SK-N-SH (cell line): ENCODE results near the gene IL5. TPM values are rescaled to one million over a fixed set of nuclear protein-coding genes. Genes with fewer than 3 reads are reported as not detected.

Experiments used
- CTCF ChIA-PET: fragments of 300-600, 350-600 bp; formaldehyde crosslinking; extraction: SDS; loops from one replicate; lab custom pipeline; 2021; lab: Yijun Ruan, JAX
- POLR2A ChIA-PET: fragments of 350-600 bp; sonication (Branson Sonifier 250); formaldehyde crosslinking; extraction: SDS; loops from one replicate; lab custom pipeline; 2020; ENCODE audit warnings: antibody characterized with exemption, inconsistent platforms; lab: Yijun Ruan, JAX
- DNase-seq: peaks from one replicate; pipeline ENCODE4 v3.0.0; 2012
- H2AFZ ChIP-seq: fragments of 200-600 bp; sonication (generic); 2 replicates; pipeline ENCODE4 v1.8.1; 2016; ENCODE audit warnings: antibody characterized with exemption, mild to moderate bottlenecking, low read depth
- H3F3A ChIP-seq: fragments of 200-600 bp; sonication (generic); replicated peaks from 2 replicates; pipeline ENCODE3; 2016; ENCODE audit warnings: antibody characterized with exemption, mild to moderate bottlenecking; ENCODE audit not compliant: insufficient read depth
- H3K27ac ChIP-seq, 2 experiments: fragments of 200-500 bp in 1 of 2; fragments of 200-600 bp in 1 of 2; sonication (Bioruptor generic) in 1 of 2; sonication (generic), shearing (Covaris generic) in 1 of 2; 2 replicates each; pipeline versions ENCODE4 v1.5.1 to v1.6.1; 2014 to 2016; ENCODE audit warnings: low read depth in 2 of 2, inconsistent platforms in 1 of 2, low read length in 1 of 2, mild to moderate bottlenecking in 1 of 2, mixed read lengths in 1 of 2
- H3K27me3 ChIP-seq: fragments of 200-600 bp; sonication (generic), shearing (Covaris generic); 2 replicates; pipeline ENCODE4 v1.6.1; 2016; ENCODE audit warnings: mixed run types; ENCODE audit not compliant: insufficient read depth
- H3K36me3 ChIP-seq, 2 experiments: fragments of 200-500 bp in 1 of 2; fragments of 200-600 bp in 1 of 2; sonication (Bioruptor generic) in 1 of 2; sonication (generic) in 1 of 2; replicated peaks in 1 of 2; 2 replicates each; pipeline versions ENCODE3 to v1.5.1; 2014 to 2016; ENCODE audit warnings: low read length in 1 of 2, mild to moderate bottlenecking in 1 of 2; ENCODE audit not compliant: insufficient read depth in 2 of 2, control insufficient read depth in 1 of 2
- H3K4me1 ChIP-seq, 2 experiments: fragments of 200-500 bp in 1 of 2; fragments of 200-600 bp in 1 of 2; sonication (Bioruptor generic) in 1 of 2; sonication (generic), shearing (Covaris generic) in 1 of 2; 2 replicates each; pipeline versions ENCODE4 v1.5.1 to v1.6.1; 2014 to 2016; ENCODE audit warnings: low read depth in 1 of 2, low read length in 1 of 2, mixed run types in 1 of 2; ENCODE audit not compliant: insufficient read depth in 2 of 2, control insufficient read depth in 1 of 2
- H3K4me2 ChIP-seq: fragments of 200-600 bp; sonication (generic), shearing (Covaris generic); 2 replicates; pipeline ENCODE4 v1.6.1; 2017; ENCODE audit warnings: mixed run types
- H3K4me3 ChIP-seq, 2 experiments: fragments of 200-500 bp in 1 of 2; fragments of 200-600 bp in 1 of 2; sonication (Bioruptor generic) in 1 of 2; sonication (generic), shearing (Covaris generic) in 1 of 2; 2 replicates each; pipeline versions ENCODE4 v1.5.1 to v1.8.1; 2014 to 2016; ENCODE audit warnings: low read depth in 2 of 2, inconsistent platforms in 1 of 2, low read length in 1 of 2, mild to moderate bottlenecking in 1 of 2, mixed read lengths in 1 of 2, moderate library complexity in 1 of 2
- H3K79me2 ChIP-seq: fragments of 200-600 bp; sonication (generic); 2 replicates; pipeline ENCODE4 v1.8.1; 2017; ENCODE audit warnings: mild to moderate bottlenecking; ENCODE audit not compliant: insufficient read depth
- H3K9ac ChIP-seq: fragments of 200-600 bp; sonication (generic); 2 replicates; pipeline ENCODE4 v1.6.1; 2017; ENCODE audit warnings: mixed run types
- H3K9me2 ChIP-seq: fragments of 200-600 bp; sonication (generic); 2 replicates; pipeline ENCODE4 v1.6.1; 2017; ENCODE audit warnings: mixed run types
- H3K9me3 ChIP-seq: fragments of 200-600 bp; sonication (generic); 2 replicates; pipeline ENCODE4 v1.6.1; 2017; ENCODE audit warnings: mixed run types, mild to moderate bottlenecking, moderate library complexity
- H4K20me1 ChIP-seq: fragments of 200-600 bp; sonication (generic); 2 replicates; pipeline ENCODE4 v1.6.1; 2017; ENCODE audit warnings: mild to moderate bottlenecking, mixed run types; ENCODE audit not compliant: insufficient read depth
- CHD2 ChIP-seq: fragments of 150-350 bp; IDR thresholded peaks from 2 replicates; pipeline ENCODE4 v1.6.1; 2018; ENCODE audit warnings: low read length; ENCODE audit not compliant: partially characterized antibody
- EP300 ChIP-seq, 2 experiments: IDR thresholded peaks; 2 replicates each; pipeline versions ENCODE4 v1.4.0 to v1.6.1; 2012; ENCODE audit warnings: borderline replicate concordance in 1 of 2, low read depth in 1 of 2, low read length in 1 of 2
- FOSL2 ChIP-seq: IDR thresholded peaks from 2 replicates; pipeline ENCODE4 v1.4.0; 2012; ENCODE audit warnings: low read depth, mild to moderate bottlenecking, moderate library complexity, borderline replicate concordance
- FOXJ3 ChIP-seq: sonication (generic); formaldehyde crosslinking; IDR thresholded peaks from 2 replicates; pipeline ENCODE4 v1.5.1; 2020; ENCODE audit warnings: mild to moderate bottlenecking, missing genetic modification reagents
- FOXM1 ChIP-seq: IDR thresholded peaks from 2 replicates; pipeline ENCODE4 v1.4.0; 2012; ENCODE audit warnings: low read depth, mild to moderate bottlenecking
- JUND ChIP-seq: IDR thresholded peaks from 2 replicates; pipeline ENCODE4 v1.4.0; 2012
- MEF2A ChIP-seq: IDR thresholded peaks from 2 replicates; pipeline ENCODE4 v1.4.0; 2012; ENCODE audit warnings: low read depth, borderline replicate concordance
- MXI1 ChIP-seq: IDR thresholded peaks from 2 replicates; pipeline ENCODE4 v1.6.1; 2012; ENCODE audit warnings: mild to moderate bottlenecking, low read depth, low read length, improper control_type of control experiment
- NFIC ChIP-seq: IDR thresholded peaks from 2 replicates; pipeline ENCODE4 v1.4.0; 2012; ENCODE audit warnings: borderline replicate concordance
- NRF1 ChIP-seq: IDR thresholded peaks from 2 replicates; pipeline ENCODE4 v1.6.1; 2012; ENCODE audit warnings: low read depth, mild to moderate bottlenecking, low read length
- POLR2AphosphoS5 ChIP-seq: IDR thresholded peaks from 2 replicates; pipeline ENCODE4 v1.6.1; 2012; ENCODE audit warnings: low read depth, low read length
- RAD21 ChIP-seq: IDR thresholded peaks from 2 replicates; pipeline ENCODE4 v1.6.1; 2012; ENCODE audit warnings: mild to moderate bottlenecking, low read length
- RXRA ChIP-seq: IDR thresholded peaks from 2 replicates; pipeline ENCODE4 v1.4.0; 2012; ENCODE audit warnings: low read depth, mild to moderate bottlenecking, borderline replicate concordance
- SIN3A ChIP-seq: IDR thresholded peaks from 2 replicates; pipeline ENCODE4 v1.6.1; 2012; ENCODE audit warnings: low read depth, mild to moderate bottlenecking, low read length, moderate library complexity, borderline replicate concordance
- TAF1 ChIP-seq: IDR thresholded peaks from 2 replicates; pipeline ENCODE4 v1.6.1; 2012; ENCODE audit warnings: low read depth, mild to moderate bottlenecking, low read length, moderate library complexity, borderline replicate concordance
- TCF12 ChIP-seq: IDR thresholded peaks from 2 replicates; pipeline ENCODE4 v1.4.0; 2012
- TEAD4 ChIP-seq: IDR thresholded peaks from 2 replicates; pipeline ENCODE4 v1.4.0; 2012; ENCODE audit warnings: mild to moderate bottlenecking, borderline replicate concordance; ENCODE audit not compliant: insufficient read depth
- YY1 ChIP-seq: IDR thresholded peaks from 2 replicates; pipeline ENCODE4 v1.4.0; 2012; ENCODE audit warnings: low read depth, mild to moderate bottlenecking
- WGBS: methylation state at CpG from one replicate; pipeline ENCODE4 v1.1.6; 2017; ENCODE audit warnings: low lambda C conversion rate; 5-methylcytosine and 5-hydroxymethylcytosine counted together
- polyA plus RNA-seq, 3 experiments: library from polyadenylated mRNA; depleted of rRNA; stranded (reverse); fragments of >200 nt; gene quantifications; 2 replicates each; pipeline ENCODE4 v1.2.3, GENCODE V29; 2012
- TF ChIP-seq, protein P1 (sequence below): IDR thresholded peaks from 2 replicates; pipeline ENCODE4 v1.4.0; 2012; ENCODE audit warnings: low read depth, borderline replicate concordance
- TF ChIP-seq, protein P2 (sequence below): IDR thresholded peaks from 2 replicates; pipeline ENCODE4; 2012
- TF ChIP-seq, protein P3 (sequence below): IDR thresholded peaks from 2 replicates; pipeline ENCODE4 v1.4.0; 2012; ENCODE audit warnings: low read depth
- TF ChIP-seq, protein P4 (sequence below): fragments of 150-350 bp; IDR thresholded peaks from 2 replicates; pipeline ENCODE4 v1.6.1; 2016; ENCODE audit warnings: mild to moderate bottlenecking, low read depth, low read length

IL5 gene
- polyA plus RNA-seq, 1 of the 3 experiments (the other 2 are of a cell fraction), result not detected

DNA sequence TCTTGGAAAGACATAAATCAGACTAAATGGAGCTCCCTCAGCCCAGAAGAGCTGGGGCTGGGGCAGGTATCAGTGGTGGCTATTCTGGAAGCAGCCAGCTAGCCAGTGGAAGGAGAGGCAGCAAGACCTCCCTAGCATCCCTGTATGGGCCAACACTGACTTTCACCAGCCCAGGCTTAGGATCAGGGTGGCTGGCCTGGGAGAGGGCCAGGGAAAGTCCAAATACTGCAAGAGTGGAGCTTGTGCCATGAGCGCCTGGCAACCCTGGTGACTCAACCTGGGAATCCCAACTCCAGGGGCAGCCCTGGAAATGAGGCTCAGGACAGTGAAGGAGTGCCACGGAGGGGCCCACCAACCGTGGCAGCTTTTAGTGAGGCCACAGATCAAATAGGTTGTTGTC lies 45.2 kb downstream of the IL5 start:
- WGBS, result 60% methylated on average over 2 of the region's 3 CpGs
- ChIA-PET CTCF (interaction anchor here (0.6 to 12.3 kb wide), 10 partner anchors 8 to 433 kb away, joined by 3 to 189 read pairs (median 8); no protein-coding TSS in a partner anchor), POLR2A (no interaction called here)
- Histone ChIP-seq H3K4me2 (peak overlapping the region; percentile 96; the same call in 1 of the 2 replicates), H3K79me2 (no peaks in the 10 kb centered on the region), H3K27me3 (no peaks in the 10 kb centered on the region), H3K36me3 (no peaks in the 10 kb centered on the region), H2AFZ (no peak overlapping the region), H4K20me1 (no peaks in the 10 kb centered on the region), H3K9me2 (no peaks in the 10 kb centered on the region), H3K4me3 (no peak overlapping the region), H3K4me1 (peaks cover 19 to 21% of the 10 kb centered on the region in 2 experiments), H3K27ac (peak overlapping the region; percentile 64 to 96), H3K9me3 (no peaks in the 10 kb centered on the region), H3F3A (peaks cover 30% of the 10 kb centered on the region), H3K9ac (peak overlapping the region; percentile 58)
- peak; percentile 11 for DNase-seq
- TF ChIP-seq POLR2AphosphoS5 (no peak), FOSL2 (peak; percentile 20; the same call in 1 of the 2 replicates), JUND (0 out of 2 replicates have a peak, but pooled peaks have one; percentile 14), NFIC (peak; percentile 9; the same call in 1 of the 2 replicates), EP300 (IDR thresholded peaks at IDR 0.05; ENCODE audit: borderline replicate concordance in 1 of 2, low read depth in 1 of 2, low read length in 1 of 2) (0 out of 4 replicates have a peak, but pooled peaks of 1 of the 2 experiments have one; percentile 6)

DNA sequence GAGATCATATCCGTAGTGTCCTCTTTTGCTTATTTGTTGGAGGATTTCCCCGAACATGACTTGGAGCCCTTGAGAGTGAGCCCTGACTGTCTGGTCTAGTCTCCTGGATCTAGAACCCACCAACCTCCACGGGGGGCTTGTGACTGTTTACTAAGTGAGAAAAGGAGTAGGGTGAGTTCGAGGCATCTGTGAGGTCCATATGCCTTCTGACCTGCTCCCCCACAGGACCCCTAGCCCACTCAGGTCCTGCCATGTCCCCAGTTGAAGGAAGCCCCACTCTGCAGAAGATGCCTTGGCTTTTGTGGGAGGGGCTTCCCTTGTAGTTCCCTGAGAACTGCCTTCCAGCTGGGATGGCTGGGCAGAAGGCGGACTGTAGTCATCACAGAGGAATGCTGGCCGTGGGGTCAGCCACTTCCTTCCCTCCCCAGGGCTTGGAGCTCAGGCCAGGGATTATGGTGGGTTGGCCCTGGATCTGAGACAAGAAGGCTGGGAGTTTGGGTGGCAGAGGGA lies 45.8 kb downstream of the IL5 start:
- H3K9ac ChIP-seq, result peak overlapping the region; percentile 84
- peaks cover 19 to 21% of the 10 kb centered on the region in 2 experiments for H3K4me1 ChIP-seq
- ChIA-PET POLR2A (interaction anchor here (2.9 kb wide), 1 partner anchor 70 kb away, joined by 13 read pairs; no protein-coding TSS in a partner anchor), CTCF (interaction anchor here (0.8 to 12.3 kb wide), 10 partner anchors 9 to 259 kb away, joined by 3 to 189 read pairs (median 8); no protein-coding TSS in a partner anchor)
- H2AFZ ChIP-seq, result no peak overlapping the region
- H3K27ac ChIP-seq, result peak overlapping the region; percentile 96
- no peaks in the 10 kb centered on the region for H3K9me3 ChIP-seq
- no peaks in the 10 kb centered on the region for H3K36me3 ChIP-seq
- no peaks in the 10 kb centered on the region for H3K79me2 ChIP-seq
- H3F3A ChIP-seq, result peaks cover 30% of the 10 kb centered on the region
- H3K9me2 ChIP-seq, result no peaks in the 10 kb centered on the region
- peak; percentile 31 for DNase-seq
- no peak for TF ChIP-seq FOXJ3 (CRISPR knock-in tag)
- TF ChIP-seq, protein P1, sequence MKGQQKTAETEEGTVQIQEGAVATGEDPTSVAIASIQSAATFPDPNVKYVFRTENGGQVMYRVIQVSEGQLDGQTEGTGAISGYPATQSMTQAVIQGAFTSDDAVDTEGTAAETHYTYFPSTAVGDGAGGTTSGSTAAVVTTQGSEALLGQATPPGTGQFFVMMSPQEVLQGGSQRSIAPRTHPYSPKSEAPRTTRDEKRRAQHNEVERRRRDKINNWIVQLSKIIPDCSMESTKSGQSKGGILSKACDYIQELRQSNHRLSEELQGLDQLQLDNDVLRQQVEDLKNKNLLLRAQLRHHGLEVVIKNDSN, result no peak
- no peak for TF ChIP-seq NRF1
- no peak for TF ChIP-seq YY1
- TF ChIP-seq, protein P2, sequence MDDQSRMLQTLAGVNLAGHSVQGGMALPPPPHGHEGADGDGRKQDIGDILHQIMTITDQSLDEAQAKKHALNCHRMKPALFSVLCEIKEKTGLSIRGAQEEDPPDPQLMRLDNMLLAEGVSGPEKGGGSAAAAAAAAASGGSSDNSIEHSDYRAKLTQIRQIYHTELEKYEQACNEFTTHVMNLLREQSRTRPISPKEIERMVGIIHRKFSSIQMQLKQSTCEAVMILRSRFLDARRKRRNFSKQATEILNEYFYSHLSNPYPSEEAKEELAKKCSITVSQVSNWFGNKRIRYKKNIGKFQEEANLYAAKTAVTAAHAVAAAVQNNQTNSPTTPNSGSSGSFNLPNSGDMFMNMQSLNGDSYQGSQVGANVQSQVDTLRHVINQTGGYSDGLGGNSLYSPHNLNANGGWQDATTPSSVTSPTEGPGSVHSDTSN, result peak; percentile 44; the same call in 1 of the 2 replicates
- TF ChIP-seq NFIC, result peak; percentile 87
- TF ChIP-seq FOXM1, result no peak
- peak; percentile 76 for TF ChIP-seq FOSL2
- TF ChIP-seq JUND, result peak; percentile 84
- TF ChIP-seq TEAD4, result peak; percentile 85
- TF ChIP-seq TCF12, result peak; percentile 86
- no peak for TF ChIP-seq MEF2A
- peak; percentile 84; the same call in 1 of the 2 replicates for TF ChIP-seq RXRA
- peak; percentile 63; the same call in 1 of the 2 replicates for TF ChIP-seq POLR2AphosphoS5
- TF ChIP-seq, protein P3, sequence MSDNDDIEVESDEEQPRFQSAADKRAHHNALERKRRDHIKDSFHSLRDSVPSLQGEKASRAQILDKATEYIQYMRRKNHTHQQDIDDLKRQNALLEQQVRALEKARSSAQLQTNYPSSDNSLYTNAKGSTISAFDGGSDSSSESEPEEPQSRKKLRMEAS, result 0 out of 2 replicates have a peak, but pooled peaks have one; percentile 29
- 0 out of 4 replicates have a peak, but pooled peaks of 1 of the 2 experiments have one; percentile 64 for TF ChIP-seq EP300 (IDR thresholded peaks at IDR 0.05; ENCODE audit: borderline replicate concordance in 1 of 2, low read depth in 1 of 2, low read length in 1 of 2)
- TF ChIP-seq, protein P4, sequence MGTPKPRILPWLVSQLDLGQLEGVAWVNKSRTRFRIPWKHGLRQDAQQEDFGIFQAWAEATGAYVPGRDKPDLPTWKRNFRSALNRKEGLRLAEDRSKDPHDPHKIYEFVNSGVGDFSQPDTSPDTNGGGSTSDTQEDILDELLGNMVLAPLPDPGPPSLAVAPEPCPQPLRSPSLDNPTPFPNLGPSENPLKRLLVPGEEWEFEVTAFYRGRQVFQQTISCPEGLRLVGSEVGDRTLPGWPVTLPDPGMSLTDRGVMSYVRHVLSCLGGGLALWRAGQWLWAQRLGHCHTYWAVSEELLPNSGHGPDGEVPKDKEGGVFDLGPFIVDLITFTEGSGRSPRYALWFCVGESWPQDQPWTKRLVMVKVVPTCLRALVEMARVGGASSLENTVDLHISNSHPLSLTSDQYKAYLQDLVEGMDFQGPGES, result no peak
- no peak for TF ChIP-seq CHD2
- no peak for TF ChIP-seq RAD21
- no peak for TF ChIP-seq MXI1
- no peak for TF ChIP-seq SIN3A
- peak; percentile 9; the same call in 1 of the 2 replicates for TF ChIP-seq TAF1
- peak overlapping the region; percentile 69 to 78 for H3K4me3 ChIP-seq
- no peaks in the 10 kb centered on the region for H4K20me1 ChIP-seq
- peak overlapping the region; percentile 96 for H3K4me2 ChIP-seq
- no peaks in the 10 kb centered on the region for H3K27me3 ChIP-seq
- WGBS, result 28% methylated on average over 6 of the region's 6 CpGs
